ENCODE data around the gene BPIFA2. TPM values are rescaled to one million over a fixed set of nuclear protein-coding genes. Genes with fewer than 3 reads are reported as not detected.

The BPIFA2 gene
- total RNA-seq, 1 experiment from 2014 or later = not detected

- TF ChIP-seq EZH2 (IDR thresholded peaks at IDR 0.05; ENCODE audit: low read length, unreplicated experiment) (no peak), EZH2phosphoT487 (IDR thresholded peaks at IDR 0.05; ENCODE audit: borderline replicate concordance, low read length) (no peak)
- TF ChIP-seq, protein P1, sequence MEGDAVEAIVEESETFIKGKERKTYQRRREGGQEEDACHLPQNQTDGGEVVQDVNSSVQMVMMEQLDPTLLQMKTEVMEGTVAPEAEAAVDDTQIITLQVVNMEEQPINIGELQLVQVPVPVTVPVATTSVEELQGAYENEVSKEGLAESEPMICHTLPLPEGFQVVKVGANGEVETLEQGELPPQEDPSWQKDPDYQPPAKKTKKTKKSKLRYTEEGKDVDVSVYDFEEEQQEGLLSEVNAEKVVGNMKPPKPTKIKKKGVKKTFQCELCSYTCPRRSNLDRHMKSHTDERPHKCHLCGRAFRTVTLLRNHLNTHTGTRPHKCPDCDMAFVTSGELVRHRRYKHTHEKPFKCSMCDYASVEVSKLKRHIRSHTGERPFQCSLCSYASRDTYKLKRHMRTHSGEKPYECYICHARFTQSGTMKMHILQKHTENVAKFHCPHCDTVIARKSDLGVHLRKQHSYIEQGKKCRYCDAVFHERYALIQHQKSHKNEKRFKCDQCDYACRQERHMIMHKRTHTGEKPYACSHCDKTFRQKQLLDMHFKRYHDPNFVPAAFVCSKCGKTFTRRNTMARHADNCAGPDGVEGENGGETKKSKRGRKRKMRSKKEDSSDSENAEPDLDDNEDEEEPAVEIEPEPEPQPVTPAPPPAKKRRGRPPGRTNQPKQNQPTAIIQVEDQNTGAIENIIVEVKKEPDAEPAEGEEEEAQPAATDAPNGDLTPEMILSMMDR (conservative IDR thresholded peaks at IDR 0.05; ENCODE audit: low read depth, low read length) = no peak
- Histone ChIP-seq H3K9me3 (ENCODE audit: low read length) (no peaks in the 10 kb centered on the region), H4K20me1 (ENCODE audit: low read length) (no peaks in the 10 kb centered on the region), H2AFZ (ENCODE audit: low read length) (no peak overlapping the region), H3K4me1 (ENCODE audit: insufficient read depth, low read length) (no peaks in the 10 kb centered on the region), H3K27me3 (ENCODE audit: low read length) (peaks cover 73% of the 10 kb centered on the region), H3K36me3 (ENCODE audit: low read depth, low read length) (no peaks in the 10 kb centered on the region), H3K9ac (ENCODE audit: low read length) (no peak overlapping the region), H3K27ac (ENCODE audit: low read length) (no peak overlapping the region), H3K4me3 (ENCODE audit: low read length) (no peak overlapping the region), H3F3A (ENCODE audit: low read length, unreplicated experiment) (no peaks in the 10 kb centered on the region), H3K9me2 (replicated peaks; ENCODE audit: low read length) (no peaks in the 10 kb centered on the region), H3K79me2 (ENCODE audit: low read length) (no peaks in the 10 kb centered on the region), H3K4me2 (ENCODE audit: low read length) (no peak overlapping the region)
- no peak for ATAC-seq
- POLR2A ChIA-PET (ENCODE audit: unreplicated experiment) = no interaction called here
- no TSS peak for BruUV-seq (replicated peaks)
- intact Hi-C loops (cut with micrococcal nuclease) = no loop called here
- no peak for DNase-seq
- CTCF ChIA-PET = no interaction called here
These were observed 7.3 kb upstream of the BPIFA2 start for GRCh38 chr20:33160681-33161080.

GRCh38 chr20:33162313-33162712 lies 5.6 kb upstream of the BPIFA2 start:
- ATAC-seq (no peak), DNase-seq (no peak)
- Histone ChIP-seq H3K9me3 (ENCODE audit: low read length) (no peaks in the 10 kb centered on the region), H3F3A (ENCODE audit: low read length, unreplicated experiment) (no peaks in the 10 kb centered on the region), H4K20me1 (ENCODE audit: low read length) (no peaks in the 10 kb centered on the region), H2AFZ (ENCODE audit: low read length) (no peak overlapping the region), H3K9ac (ENCODE audit: low read length) (no peak overlapping the region), H3K27ac (ENCODE audit: low read length) (no peak overlapping the region), H3K27me3 (ENCODE audit: low read length) (peaks cover 56% of the 10 kb centered on the region), H3K9me2 (replicated peaks; ENCODE audit: low read length) (no peaks in the 10 kb centered on the region), H3K4me1 (ENCODE audit: insufficient read depth, low read length) (no peaks in the 10 kb centered on the region), H3K36me3 (ENCODE audit: low read depth, low read length) (no peaks in the 10 kb centered on the region), H3K79me2 (ENCODE audit: low read length) (no peaks in the 10 kb centered on the region), H3K4me3 (ENCODE audit: low read length) (no peak overlapping the region), H3K4me2 (ENCODE audit: low read length) (no peak overlapping the region)
- ChIA-PET CTCF (no interaction called here), POLR2A (ENCODE audit: unreplicated experiment) (no interaction called here)
- no TSS peak for BruUV-seq (replicated peaks)
- TF ChIP-seq EZH2phosphoT487 (IDR thresholded peaks at IDR 0.05; ENCODE audit: borderline replicate concordance, low read length) (no peak), EZH2 (IDR thresholded peaks at IDR 0.05; ENCODE audit: low read length, unreplicated experiment) (no peak)
- TF ChIP-seq, protein P1 (conservative IDR thresholded peaks at IDR 0.05; ENCODE audit: low read depth, low read length) = no peak
- intact Hi-C loops (cut with micrococcal nuclease) = no loop called here

DNA sequence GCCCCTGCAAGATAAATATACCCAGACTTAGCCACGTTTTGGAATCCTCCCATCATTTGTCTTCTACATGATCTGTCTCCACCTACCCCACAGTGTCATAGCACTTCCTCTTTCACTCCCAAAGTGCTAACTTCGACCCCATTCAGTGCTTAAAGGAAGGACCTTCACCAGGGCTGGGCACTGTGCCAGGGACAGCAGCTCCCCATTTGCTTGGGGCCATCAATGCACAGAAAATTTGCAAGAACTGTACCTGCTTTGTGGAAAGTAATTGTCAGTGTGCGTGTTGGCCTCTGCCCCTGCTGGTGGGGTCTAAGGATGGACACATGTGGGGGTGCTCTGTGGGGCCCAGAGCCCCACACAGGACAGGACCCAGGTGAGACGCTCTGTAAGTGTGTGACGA lies 5.2 kb upstream of the BPIFA2 start:
- H3K4me2 ChIP-seq (ENCODE audit: low read length) = no peak overlapping the region
- no peaks in the 10 kb centered on the region for H3K79me2 ChIP-seq (ENCODE audit: low read length)
- H3F3A ChIP-seq (ENCODE audit: low read length, unreplicated experiment) = no peaks in the 10 kb centered on the region
- no peaks in the 10 kb centered on the region for H3K9me3 ChIP-seq (ENCODE audit: low read length)
- H3K27me3 ChIP-seq (ENCODE audit: low read length) = peaks cover 54% of the 10 kb centered on the region
- ChIA-PET CTCF (no interaction called here), POLR2A (ENCODE audit: unreplicated experiment) (no interaction called here)
- BruUV-seq (replicated peaks) = no TSS peak
- H3K36me3 ChIP-seq (ENCODE audit: low read depth, low read length) = no peaks in the 10 kb centered on the region
- no peaks in the 10 kb centered on the region for H4K20me1 ChIP-seq (ENCODE audit: low read length)
- H3K9me2 ChIP-seq (replicated peaks; ENCODE audit: low read length) = no peaks in the 10 kb centered on the region
- ATAC-seq (no peak), DNase-seq (no peak)
- H3K9ac ChIP-seq (ENCODE audit: low read length) = no peak overlapping the region
- no peaks in the 10 kb centered on the region for H3K4me1 ChIP-seq (ENCODE audit: insufficient read depth, low read length)
- no peak overlapping the region for H3K27ac ChIP-seq (ENCODE audit: low read length)
- no peak overlapping the region for H2AFZ ChIP-seq (ENCODE audit: low read length)
- no peak for TF ChIP-seq EZH2phosphoT487 (IDR thresholded peaks at IDR 0.05; ENCODE audit: borderline replicate concordance, low read length)
- no peak for TF ChIP-seq EZH2 (IDR thresholded peaks at IDR 0.05; ENCODE audit: low read length, unreplicated experiment)
- TF ChIP-seq, protein P1 (conservative IDR thresholded peaks at IDR 0.05; ENCODE audit: low read depth, low read length) = no peak
- intact Hi-C loops (cut with micrococcal nuclease) = no loop called here
- H3K4me3 ChIP-seq (ENCODE audit: low read length) = no peak overlapping the region

Data from PC-3 (cell line).